Astrocyte (in vitro differentiated cells and primary cell): ENCODE results near the gene SEPTIN3. TPM values are rescaled to one million over a fixed set of nuclear protein-coding genes. Genes with fewer than 3 reads are reported as not detected.

Experiments used
- DNase-seq: peaks from one replicate; pipeline ENCODE4 v3.0.0-alpha.2; 2010; ENCODE audit warnings: low read depth
- FAIRE-seq: peaks from 2 replicates; lab custom pipeline; 2011; peaks lifted over from hg19 to GRCh38; lab: Jason Lieb, UNC
- H2AFZ ChIP-seq: 2 replicates; pipeline ENCODE4 v1.6.0; 2012; ENCODE audit warnings: low read depth, low read length, inconsistent platforms
- H3K27ac ChIP-seq: 2 replicates; pipeline ENCODE4 v1.5.1; 2011; ENCODE audit warnings: low read depth, low read length, inconsistent platforms
- H3K27me3 ChIP-seq: 2 replicates; pipeline ENCODE4 v1.6.0; 2011; ENCODE audit warnings: low read length, inconsistent platforms; ENCODE audit not compliant: insufficient read depth
- H3K36me3 ChIP-seq: 2 replicates; pipeline ENCODE4 v1.5.1; 2011; ENCODE audit warnings: low read length, inconsistent platforms; ENCODE audit not compliant: insufficient read depth
- H3K4me1 ChIP-seq: 2 replicates; pipeline ENCODE4 v1.5.1; 2011; ENCODE audit warnings: low read length, inconsistent platforms; ENCODE audit not compliant: insufficient read depth
- H3K4me2 ChIP-seq: 2 replicates; pipeline ENCODE4 v1.6.0; 2012; ENCODE audit warnings: low read length, inconsistent platforms
- H3K4me3 ChIP-seq: 2 replicates; pipeline ENCODE4 v1.5.1; 2011; ENCODE audit warnings: low read depth, mild to moderate bottlenecking, low read length, inconsistent platforms; ENCODE audit not compliant: insufficient read depth
- H3K79me2 ChIP-seq: 2 replicates; pipeline ENCODE4 v1.6.0; 2012; ENCODE audit warnings: mild to moderate bottlenecking, low read length, inconsistent platforms; ENCODE audit not compliant: insufficient read depth
- H3K9ac ChIP-seq: 2 replicates; pipeline ENCODE4 v1.6.0; 2012; ENCODE audit warnings: mild to moderate bottlenecking, low read length, inconsistent platforms
- H3K9me3 ChIP-seq: 2 replicates; pipeline ENCODE4 v1.5.1; 2012; ENCODE audit warnings: low read depth, mild to moderate bottlenecking, low read length, inconsistent platforms; ENCODE audit not compliant: insufficient read depth
- H4K20me1 ChIP-seq: 2 replicates; pipeline ENCODE4 v1.6.0; 2012; ENCODE audit warnings: low read length, inconsistent platforms; ENCODE audit not compliant: insufficient read depth
- H3K27ac Mint-ChIP-seq: one replicate; pipeline ENCODE4 v1.8.0; 2021; ENCODE audit warnings: mild to moderate bottlenecking, mixed read lengths; ENCODE audit not compliant: unreplicated experiment
- H3K27me3 Mint-ChIP-seq: one replicate; pipeline ENCODE4 v1.8.0; 2021; ENCODE audit warnings: low read depth, mixed read lengths; ENCODE audit not compliant: unreplicated experiment
- H3K36me3 Mint-ChIP-seq: one replicate; pipeline ENCODE4 v1.8.0; 2021; ENCODE audit warnings: low read depth, mixed read lengths; ENCODE audit not compliant: unreplicated experiment
- H3K4me1 Mint-ChIP-seq: one replicate; pipeline ENCODE4 v1.8.0; 2021; ENCODE audit warnings: low read depth, mixed read lengths; ENCODE audit not compliant: unreplicated experiment
- H3K4me3 Mint-ChIP-seq: one replicate; pipeline ENCODE4 v1.8.0; 2021; ENCODE audit warnings: mild to moderate bottlenecking, moderate library complexity, mixed read lengths; ENCODE audit not compliant: unreplicated experiment
- H3K9me3 Mint-ChIP-seq: one replicate; pipeline ENCODE4 v1.8.0; 2021; ENCODE audit warnings: mild to moderate bottlenecking, mixed read lengths; ENCODE audit not compliant: unreplicated experiment
- EZH2 ChIP-seq: IDR thresholded peaks from 2 replicates; pipeline ENCODE4 v1.6.1; 2012; ENCODE audit warnings: mild to moderate bottlenecking, low read length, inconsistent platforms; ENCODE audit not compliant: insufficient read depth
- total RNA-seq: library from RNA; stranded (reverse); gene quantifications from 2 replicates; pipeline ENCODE4 v1.2.1, GENCODE V29; 2021
- TF ChIP-seq, protein P1 (sequence below): IDR thresholded peaks from 2 replicates; pipeline ENCODE4 v1.5.1; 2011; ENCODE audit warnings: low read depth, mild to moderate bottlenecking, inconsistent platforms, low read length, moderate library complexity; ENCODE audit not compliant: insufficient read depth

SEPTIN3 gene
- total RNA-seq, 1 donor from 2014 or later = 0.52 TPM

- H3K4me3 Mint-ChIP-seq = no peak overlapping the region
- no peaks in the 10 kb centered on the region for H3K36me3 Mint-ChIP-seq
- no peaks in the 10 kb centered on the region for H3K9me3 Mint-ChIP-seq
- Histone ChIP-seq H2AFZ (no peak overlapping the region), H3K27ac (no peak overlapping the region), H3K79me2 (no peaks in the 10 kb centered on the region), H3K9ac (no peak overlapping the region), H3K4me3 (no peak overlapping the region), H3K36me3 (no peaks in the 10 kb centered on the region), H3K4me1 (peaks cover 4% of the 10 kb centered on the region), H3K4me2 (no peak overlapping the region), H3K9me3 (no peaks in the 10 kb centered on the region), H4K20me1 (no peaks in the 10 kb centered on the region), H3K27me3 (peaks cover 33% of the 10 kb centered on the region)
- no peak for DNase-seq
- H3K27me3 Mint-ChIP-seq = peaks cover 57% of the 10 kb centered on the region
- peaks cover 3% of the 10 kb centered on the region for H3K4me1 Mint-ChIP-seq
- TF ChIP-seq EZH2 = no peak
- TF ChIP-seq, protein P1, sequence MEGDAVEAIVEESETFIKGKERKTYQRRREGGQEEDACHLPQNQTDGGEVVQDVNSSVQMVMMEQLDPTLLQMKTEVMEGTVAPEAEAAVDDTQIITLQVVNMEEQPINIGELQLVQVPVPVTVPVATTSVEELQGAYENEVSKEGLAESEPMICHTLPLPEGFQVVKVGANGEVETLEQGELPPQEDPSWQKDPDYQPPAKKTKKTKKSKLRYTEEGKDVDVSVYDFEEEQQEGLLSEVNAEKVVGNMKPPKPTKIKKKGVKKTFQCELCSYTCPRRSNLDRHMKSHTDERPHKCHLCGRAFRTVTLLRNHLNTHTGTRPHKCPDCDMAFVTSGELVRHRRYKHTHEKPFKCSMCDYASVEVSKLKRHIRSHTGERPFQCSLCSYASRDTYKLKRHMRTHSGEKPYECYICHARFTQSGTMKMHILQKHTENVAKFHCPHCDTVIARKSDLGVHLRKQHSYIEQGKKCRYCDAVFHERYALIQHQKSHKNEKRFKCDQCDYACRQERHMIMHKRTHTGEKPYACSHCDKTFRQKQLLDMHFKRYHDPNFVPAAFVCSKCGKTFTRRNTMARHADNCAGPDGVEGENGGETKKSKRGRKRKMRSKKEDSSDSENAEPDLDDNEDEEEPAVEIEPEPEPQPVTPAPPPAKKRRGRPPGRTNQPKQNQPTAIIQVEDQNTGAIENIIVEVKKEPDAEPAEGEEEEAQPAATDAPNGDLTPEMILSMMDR = no peak
- no peak overlapping the region for H3K27ac Mint-ChIP-seq
- no peak for FAIRE-seq
These were observed 10.4 kb downstream of the SEPTIN3 start for GRCh38 chr22:41979423-41980250.

DNA sequence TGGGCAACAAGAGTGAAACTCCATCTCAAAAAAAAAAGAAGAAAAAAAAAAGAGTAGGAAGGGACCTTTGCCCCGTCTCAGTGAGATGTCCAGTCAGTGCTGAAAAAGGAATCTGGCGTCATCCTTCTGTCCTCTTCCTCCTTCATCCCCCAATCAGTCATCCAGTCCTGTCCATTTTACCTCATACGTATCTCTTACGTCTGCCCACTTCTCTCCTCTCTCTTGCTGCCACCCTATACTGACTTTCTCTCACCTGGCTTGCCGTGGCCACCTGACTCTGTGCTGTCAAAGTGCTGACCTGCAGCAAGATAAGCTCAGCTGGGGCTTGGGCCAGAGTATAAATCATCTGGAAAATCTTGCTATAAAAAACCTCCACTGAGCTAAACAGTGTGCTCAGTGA is 13.6 kb downstream of the SEPTIN3 start:
- no peak overlapping the region for H2AFZ ChIP-seq
- no peaks in the 10 kb centered on the region for H4K20me1 ChIP-seq
- no peaks in the 10 kb centered on the region for H3K36me3 ChIP-seq
- H3K79me2 ChIP-seq = no peaks in the 10 kb centered on the region
- Mint-ChIP-seq H3K27me3 (peaks cover 40% of the 10 kb centered on the region), H3K4me3 (no peak overlapping the region), H3K36me3 (peaks cover 1% of the 10 kb centered on the region), H3K9me3 (peaks cover 3% of the 10 kb centered on the region), H3K27ac (no peak overlapping the region), H3K4me1 (no peaks in the 10 kb centered on the region)
- no peak for FAIRE-seq
- no peak overlapping the region for H3K4me2 ChIP-seq
- peaks cover 9% of the 10 kb centered on the region for H3K27me3 ChIP-seq
- no peak overlapping the region for H3K27ac ChIP-seq
- TF ChIP-seq EZH2 = no peak
- TF ChIP-seq, protein P1 = no peak
- no peak for DNase-seq
- H3K9ac ChIP-seq = no peak overlapping the region
- H3K4me3 ChIP-seq = no peak overlapping the region
- no peaks in the 10 kb centered on the region for H3K4me1 ChIP-seq
- no peaks in the 10 kb centered on the region for H3K9me3 ChIP-seq
